Endothelial cell of umbilical vein (primary cell): ENCODE data around the gene POU4F3. TPM values are rescaled to one million over a fixed set of nuclear protein-coding genes. Genes with fewer than 3 reads are reported as not detected.

ENCODE experiments used
- BruUV-seq: library from RNA; stranded (reverse); fragments of 400-500 nt; replicated peaks from 2 replicates; lab custom pipeline; 2021; lab: Mats Ljungman, UMichigan
- CTCF ChIA-PET: fragments of 300-600, 350-600 bp; sonication (Branson Sonifier 250); formaldehyde crosslinking; loops from one replicate; lab custom pipeline; 2021; ENCODE audit warnings: antibody characterized with exemption, inconsistent platforms; lab: Charles Lee
- POLR2A ChIA-PET: fragments of 300-600, 350-600 bp; sonication (Branson Sonifier 250); formaldehyde crosslinking; loops from one replicate; lab custom pipeline; 2021; ENCODE audit warnings: antibody characterized with exemption, inconsistent platforms; lab: Charles Lee
- DNase-seq: peaks from one replicate; pipeline ENCODE4 v3.0.0-alpha.2; 2011; ENCODE audit warnings: low read depth, low spot score
- FAIRE-seq: peaks from 2 replicates; lab custom pipeline; 2011; peaks lifted over from hg19 to GRCh38; lab: Jason Lieb, UNC
- H2AFZ ChIP-seq: 2 replicates; pipeline ENCODE4 v1.6.0; 2012; ENCODE audit warnings: low read depth, low read length, control low read depth, inconsistent platforms
- H3K27ac ChIP-seq: 2 replicates; pipeline ENCODE4 v1.5.1; 2011; ENCODE audit warnings: low read depth, mild to moderate bottlenecking, control low read depth, low read length, moderate library complexity; ENCODE audit not compliant: insufficient read depth
- H3K27me3 ChIP-seq, 2 experiments: 2 replicates each; pipeline versions ENCODE4 v1.6.0 to v1.6.1; 2011; ENCODE audit warnings: low read length in 2 of 2, mixed read lengths in 1 of 2; ENCODE audit not compliant: control insufficient read depth in 2 of 2, insufficient read depth in 2 of 2
- H3K36me3 ChIP-seq, 2 experiments: 2 replicates in 1 of 2; 3 replicates in 1 of 2; pipeline ENCODE4 v1.5.1; 2011; ENCODE audit warnings: low read length in 2 of 2, mild to moderate bottlenecking in 1 of 2, moderate library complexity in 1 of 2; ENCODE audit not compliant: control insufficient read depth in 2 of 2, insufficient read depth in 2 of 2; ENCODE audit errors: extremely low read depth in 1 of 2
- H3K4me1 ChIP-seq: 3 replicates; pipeline ENCODE4 v1.5.1; 2011; ENCODE audit warnings: mild to moderate bottlenecking, low read length; ENCODE audit not compliant: control insufficient read depth, insufficient read depth; ENCODE audit errors: extremely low read depth
- H3K4me2 ChIP-seq: 2 replicates; pipeline ENCODE4 v1.6.1; 2011; ENCODE audit warnings: low read length, control low read depth, mixed read lengths; ENCODE audit not compliant: insufficient read depth
- H3K4me3 ChIP-seq, 3 experiments: fragments of 200-600 bp in 1 of 3; sonication (generic), shearing (Covaris generic) in 1 of 3; replicated peaks in 1 of 3; 2 replicates each; pipeline ENCODE4 v1.5.1; 2011 to 2016; ENCODE audit warnings: control low read depth in 3 of 3, low read length in 3 of 3, mild to moderate bottlenecking in 2 of 3, inconsistent platforms in 1 of 3, low read depth in 1 of 3, moderate library complexity in 1 of 3; ENCODE audit not compliant: insufficient read depth in 1 of 3
- H3K79me2 ChIP-seq: 2 replicates; pipeline ENCODE4 v1.6.0; 2012; ENCODE audit warnings: low read length, inconsistent platforms; ENCODE audit not compliant: control insufficient read depth, insufficient read depth
- H3K9ac ChIP-seq: replicated peaks from 2 replicates; pipeline ENCODE3; 2011; ENCODE audit warnings: low read length, control low read depth; ENCODE audit not compliant: insufficient read depth; ENCODE audit errors: extremely low read depth
- H3K9me1 ChIP-seq: replicated peaks from 3 replicates; pipeline ENCODE4 v1.6.0; 2011; ENCODE audit warnings: mild to moderate bottlenecking, low read length; ENCODE audit not compliant: control insufficient read depth, insufficient read depth; ENCODE audit errors: extremely low read depth
- H3K9me3 ChIP-seq: replicated peaks from 2 replicates; pipeline ENCODE4 v1.5.1; 2012; ENCODE audit warnings: low read length, inconsistent platforms; ENCODE audit not compliant: control insufficient read depth, insufficient read depth
- H4K20me1 ChIP-seq: replicated peaks from 2 replicates; pipeline ENCODE3; 2011; ENCODE audit warnings: mild to moderate bottlenecking, low read length; ENCODE audit not compliant: control insufficient read depth, insufficient read depth; ENCODE audit errors: extremely low read depth
- CTCF ChIP-seq, 2 donors: IDR thresholded peaks; 1 replicate in 1 of 2; 2 replicates in 1 of 2; pipeline ENCODE4 v1.5.1; 2011; ENCODE audit warnings: low read length in 2 of 2, mild to moderate bottlenecking in 2 of 2, moderate library complexity in 2 of 2, control low read depth in 1 of 2, inconsistent platforms in 1 of 2, low read depth in 1 of 2; ENCODE audit not compliant: insufficient read depth in 1 of 2; ENCODE audit errors: extremely low read depth in 1 of 2
- EZH2 ChIP-seq: IDR thresholded peaks from 2 replicates; pipeline ENCODE4 v1.6.1; 2012; ENCODE audit warnings: borderline replicate concordance, low read depth, mild to moderate bottlenecking, moderate library complexity, low read length, inconsistent platforms; ENCODE audit not compliant: severe bottlenecking
- FOS ChIP-seq: IDR thresholded peaks from 2 replicates; pipeline ENCODE4 v1.6.1; 2011; ENCODE audit warnings: mild to moderate bottlenecking, low read length, moderate library complexity, borderline replicate concordance; ENCODE audit not compliant: insufficient read depth
- GATA2 ChIP-seq: IDR thresholded peaks from 2 replicates; pipeline ENCODE4 v1.7.0; 2011; ENCODE audit warnings: low read depth, mild to moderate bottlenecking, moderate library complexity, mixed read lengths, low read length; ENCODE audit not compliant: insufficient read length, insufficient read depth
- JUN ChIP-seq: IDR thresholded peaks from 2 replicates; pipeline ENCODE4 v1.6.1; 2011; ENCODE audit warnings: borderline replicate concordance, low read depth; ENCODE audit not compliant: insufficient read length, insufficient read depth
- MAX ChIP-seq: IDR thresholded peaks from 2 replicates; pipeline ENCODE4 v1.6.1; 2011; ENCODE audit not compliant: insufficient read depth, insufficient read length
- MYC ChIP-seq: IDR thresholded peaks from one replicate; pipeline ENCODE4 v1.6.1; 2011; ENCODE audit warnings: mild to moderate bottlenecking, low read depth, low read length
- POLR2A ChIP-seq: IDR thresholded peaks from 2 replicates; pipeline ENCODE4 v1.6.1; 2012; ENCODE audit warnings: low read depth, mild to moderate bottlenecking, control low read depth, low read length
- POLR2AphosphoS5 ChIP-seq: IDR thresholded peaks from 2 replicates; pipeline ENCODE4 v1.6.1; 2012; ENCODE audit warnings: low read depth, mild to moderate bottlenecking, control low read depth, low read length, moderate library complexity; ENCODE audit not compliant: insufficient read depth
- dilution Hi-C: fragments of 300-500 bp; cut with MboI; formaldehyde crosslinking; loops from one replicate; pipeline ENCODE4 v1.15.0; 2019; ENCODE audit warnings: low sequenced_read_pairs; ENCODE audit not compliant: extremely low pct_ligation_motif_present
- intact Hi-C: fragments of 100-400 bp; cut with micrococcal nuclease; formaldehyde crosslinking; loops from one replicate; pipeline ENCODE4 v1.10.0; 2022
- polyA plus RNA-seq, 4 experiments: library from polyadenylated mRNA; depleted of rRNA in 3 of 4; stranded (reverse) in 3 of 4; unstranded in 1 of 4; fragments of >200 nt; gene quantifications; 2 replicates each; pipeline versions ENCODE4 v1.2.1 to v1.2.3, GENCODE V29; 2011 to 2012; ENCODE audit warnings: missing spikeins in 1 of 4
- total RNA-seq: library from RNA; stranded (reverse); gene quantifications from 2 replicates; pipeline ENCODE4 v1.2.3, GENCODE V29; 2021

Gene POU4F3
- total and polyA plus RNA-seq, 2 donors (not counting 3 experiments of a cell fraction or from before 2014, with no cell fraction given), result 0.08 TPM; not detected in 1

- DNase-seq, result no peak
- H3K27ac ChIP-seq, result no peak overlapping the region
- no peaks in the 10 kb centered on the region for H3K9me1 ChIP-seq
- no peak overlapping the region for H3K4me3 ChIP-seq
- no peak overlapping the region for H3K9ac ChIP-seq
- intact Hi-C loops (no loop called here), dilution Hi-C loops (no loop called here)
- H2AFZ ChIP-seq, result no peak overlapping the region
- no peak for FAIRE-seq
- H3K79me2 ChIP-seq, result no peaks in the 10 kb centered on the region
- POLR2A ChIA-PET, result no interaction called here
- H3K27me3 ChIP-seq, result peaks cover 0 to 14% of the 10 kb centered on the region in 2 experiments
- H4K20me1 ChIP-seq, result no peaks in the 10 kb centered on the region
- no peaks in the 10 kb centered on the region for H3K36me3 ChIP-seq
- H3K4me1 ChIP-seq, result no peaks in the 10 kb centered on the region
- no peak overlapping the region for H3K4me2 ChIP-seq
- TF ChIP-seq JUN (no peak), EZH2 (no peak), POLR2A (no peak), MAX (no peak), FOS (no peak), GATA2 (no peak)
- H3K9me3 ChIP-seq, result no peaks in the 10 kb centered on the region
- BruUV-seq, result no TSS peak
- CTCF ChIA-PET, result interaction anchor here (1.0 to 1.7 kb wide), 2 partner anchors 8 to 36 kb away, joined by 3 to 5 read pairs; no protein-coding TSS in a partner anchor
Measured at GRCh38 chr5:146376821-146377220, 38.2 kb downstream of the POU4F3 start.

GRCh38 chr5:146378986-146379385, 40.3 kb downstream of the POU4F3 start:
- Histone ChIP-seq H3K9me1 (no peaks in the 10 kb centered on the region), H3K4me2 (no peak overlapping the region), H3K36me3 (no peaks in the 10 kb centered on the region), H2AFZ (no peak overlapping the region), H3K4me1 (no peaks in the 10 kb centered on the region), H3K9ac (no peak overlapping the region), H3K79me2 (no peaks in the 10 kb centered on the region), H4K20me1 (no peaks in the 10 kb centered on the region), H3K9me3 (no peaks in the 10 kb centered on the region), H3K4me3 (no peak overlapping the region), H3K27me3 (peaks cover 0 to 14% of the 10 kb centered on the region in 2 experiments), H3K27ac (no peak overlapping the region)
- CTCF ChIA-PET, result no interaction called here
- FAIRE-seq (no peak), DNase-seq (no peak)
- BruUV-seq, result no TSS peak
- POLR2A ChIA-PET, result no interaction called here
- intact Hi-C loops, result no loop called here
- dilution Hi-C loops, result no loop called here
- TF ChIP-seq POLR2A (no peak), JUN (no peak), EZH2 (no peak), MYC (no peak), FOS (no peak), CTCF (IDR thresholded peaks at IDR 0.05; ENCODE audit: extremely low read depth in 1 of 2, insufficient read depth in 1 of 2, low read depth in 1 of 2, low read length in 2 of 2) (no peak), MAX (no peak), POLR2AphosphoS5 (no peak), GATA2 (no peak)
